ENCODE data around the gene CCDC149.
"Not testable (repeated sequence)": the region's sequence is repeated elsewhere in the genome, so short reads cannot be mapped to it uniquely, and the experiment has no call there.

Gene CCDC149

GRCh38 chr4:24920008-24920407 is 7.2 kb upstream of the CCDC149 start:
- DNase-seq (ENCODE audit: low read depth): no peak
- no peak for TF ChIP-seq CTCF (IDR thresholded peaks at IDR 0.05; ENCODE audit: control insufficient read depth, extremely low read depth, insufficient read depth)
- no peak overlapping the region for H3K4me3 ChIP-seq (ENCODE audit: low read depth, low read length)

GRCh38 chr4:24917076-24917856 is 4.4 kb upstream of the CCDC149 start:
- no peak overlapping the region for H3K4me3 ChIP-seq (ENCODE audit: low read depth, low read length)
- DNase-seq (ENCODE audit: low read depth): no peak
- TF ChIP-seq CTCF (IDR thresholded peaks at IDR 0.05; ENCODE audit: control insufficient read depth, extremely low read depth, insufficient read depth): no peak

- H3K4me3 ChIP-seq (ENCODE audit: low read depth, low read length): no peak overlapping the region
- TF ChIP-seq CTCF (IDR thresholded peaks at IDR 0.05; ENCODE audit: control insufficient read depth, extremely low read depth, insufficient read depth): peak; percentile 43; the same call in 1 of the 2 replicates
- DNase-seq (ENCODE audit: low read depth): no peak
Observed at GRCh38 chr4:24915121-24915922, 2.5 kb upstream of the CCDC149 start.

DNA sequence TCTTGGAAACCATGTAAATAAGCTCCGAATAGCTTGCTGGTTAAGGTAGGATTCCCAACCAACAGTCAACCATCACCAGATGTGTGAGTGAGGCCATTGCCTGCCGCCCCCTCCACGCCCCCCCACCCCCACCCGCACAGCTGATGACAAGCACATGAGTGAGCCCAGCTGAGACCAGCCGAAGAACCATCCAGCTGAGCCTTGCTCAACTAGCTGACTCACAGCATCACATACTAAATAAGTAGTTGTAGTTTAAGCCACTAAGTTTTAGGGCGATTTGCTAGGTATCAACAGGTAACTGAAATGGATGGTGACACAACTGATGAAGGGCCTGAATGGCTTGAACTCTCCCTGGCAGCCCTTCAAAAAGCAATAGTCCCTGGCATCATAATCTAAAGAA is 1.6 kb upstream of the CCDC149 start:
- no peak for TF ChIP-seq CTCF (IDR thresholded peaks at IDR 0.05; ENCODE audit: control insufficient read depth, extremely low read depth, insufficient read depth)
- DNase-seq (ENCODE audit: low read depth): no peak
- no peak overlapping the region for H3K4me3 ChIP-seq (ENCODE audit: low read depth, low read length)

GRCh38 chr4:24913119-24913485 is 260 bp upstream of the CCDC149 start:
- TF ChIP-seq CTCF (IDR thresholded peaks at IDR 0.05; ENCODE audit: control insufficient read depth, extremely low read depth, insufficient read depth): no peak
- H3K4me3 ChIP-seq (ENCODE audit: low read depth, low read length): peak overlapping the region; percentile 34
- no peak for DNase-seq (ENCODE audit: low read depth)

DNA sequence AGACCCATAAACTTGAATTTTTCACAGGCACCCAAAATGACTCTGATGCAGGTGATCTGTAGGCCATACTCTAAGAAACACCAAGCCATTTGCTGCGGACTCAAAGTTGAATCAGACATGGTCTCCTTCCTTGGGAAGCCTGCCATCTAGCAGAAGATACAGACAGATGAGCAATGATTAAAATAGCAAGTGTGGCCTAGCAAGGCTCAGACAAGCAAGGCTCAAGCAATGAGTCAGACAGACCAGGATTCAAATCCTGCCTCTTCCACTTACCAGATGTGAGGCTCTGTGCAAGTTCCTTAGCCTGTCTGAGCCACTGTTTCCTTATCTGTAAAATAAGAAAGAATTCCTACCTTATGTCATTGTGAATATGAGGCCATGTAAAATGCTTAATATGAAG is 2.3 kb downstream of the CCDC149 start:
- TF ChIP-seq CTCF (IDR thresholded peaks at IDR 0.05; ENCODE audit: control insufficient read depth, extremely low read depth, insufficient read depth): no peak
- DNase-seq (ENCODE audit: low read depth): no peak
- no peak overlapping the region for H3K4me3 ChIP-seq (ENCODE audit: low read depth, low read length)

DNA sequence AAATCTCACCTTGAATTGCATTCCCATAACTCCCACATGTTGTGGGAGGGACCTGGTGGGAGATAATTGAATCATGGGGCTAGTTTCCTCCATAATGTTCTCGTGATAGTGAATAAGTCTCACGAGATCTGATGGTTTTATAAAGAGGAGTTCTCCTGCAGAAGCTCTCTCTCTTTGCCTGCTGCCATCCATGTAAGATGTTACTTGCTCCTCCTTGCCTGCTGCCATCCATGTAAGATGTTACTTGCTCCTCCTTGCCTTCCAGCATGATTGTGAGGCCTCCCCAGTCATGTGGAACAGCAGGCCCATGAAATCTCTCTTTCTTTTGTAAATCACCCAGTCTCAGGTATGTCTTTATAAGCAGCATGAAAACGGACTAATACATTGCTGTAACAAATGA is 3.2 kb downstream of the CCDC149 start:
- not testable (repeated sequence) for H3K4me3 ChIP-seq (ENCODE audit: low read depth, low read length); DNase-seq (ENCODE audit: low read depth)

Data from LNCaP clone FGC (cell line).